ENCODE results near the gene PLCB2.

The PLCB2 gene

DNA sequence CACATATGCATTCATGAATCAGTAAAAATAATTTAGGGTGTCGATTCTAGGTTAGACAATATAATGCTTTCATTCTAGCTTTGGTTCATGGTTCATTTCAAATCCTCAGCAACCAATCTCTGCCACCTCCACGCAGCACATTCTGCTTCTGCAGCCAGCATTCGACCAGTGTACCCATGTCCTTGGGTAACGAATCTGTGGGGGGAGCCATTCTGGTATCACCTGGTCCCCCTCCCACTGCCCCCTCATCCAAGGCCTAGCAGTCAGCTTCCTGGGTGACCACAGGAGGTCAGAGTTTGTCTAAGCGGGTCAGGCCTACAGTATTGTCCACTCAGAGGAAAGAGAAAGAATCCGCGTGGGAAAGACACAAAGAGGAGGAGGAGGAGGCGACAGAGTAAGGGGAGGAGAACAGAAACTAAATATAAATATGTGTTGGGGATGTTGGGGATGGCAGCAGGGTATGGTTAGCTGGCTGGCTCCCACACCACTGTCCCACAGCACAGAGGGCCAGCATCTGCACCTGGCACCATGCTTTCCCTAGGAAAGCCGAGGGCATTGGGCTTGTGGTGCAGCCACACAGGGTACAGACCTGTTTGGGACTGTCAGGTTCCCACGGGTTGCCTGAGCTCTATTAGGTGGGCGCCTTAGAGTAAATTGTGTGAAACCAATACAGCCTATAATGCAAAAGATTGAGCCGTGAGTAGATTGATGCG is 56.8 kb downstream of the PLCB2 start:
- DNase-seq (ENCODE audit: low read depth, low spot score): no peak

DNA sequence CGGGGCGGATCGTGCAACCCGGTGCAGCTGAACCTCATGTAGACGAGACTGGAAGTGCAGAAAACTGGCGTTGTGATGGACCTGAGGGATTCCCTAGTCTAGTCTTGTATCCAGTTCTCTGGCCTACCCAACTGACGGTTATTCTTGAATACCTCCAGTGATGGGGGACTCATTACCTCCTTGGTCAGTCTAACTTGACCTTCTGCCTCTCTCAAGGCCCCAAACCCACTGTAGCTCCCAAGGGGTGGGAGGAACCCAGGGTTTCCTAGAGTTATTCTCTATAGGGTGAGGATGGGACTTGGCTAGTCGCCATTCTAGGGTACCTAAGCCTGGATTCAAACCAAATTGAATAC is 57.5 kb downstream of the PLCB2 start:
- DNase-seq (ENCODE audit: low read depth, low spot score): no peak

DNA sequence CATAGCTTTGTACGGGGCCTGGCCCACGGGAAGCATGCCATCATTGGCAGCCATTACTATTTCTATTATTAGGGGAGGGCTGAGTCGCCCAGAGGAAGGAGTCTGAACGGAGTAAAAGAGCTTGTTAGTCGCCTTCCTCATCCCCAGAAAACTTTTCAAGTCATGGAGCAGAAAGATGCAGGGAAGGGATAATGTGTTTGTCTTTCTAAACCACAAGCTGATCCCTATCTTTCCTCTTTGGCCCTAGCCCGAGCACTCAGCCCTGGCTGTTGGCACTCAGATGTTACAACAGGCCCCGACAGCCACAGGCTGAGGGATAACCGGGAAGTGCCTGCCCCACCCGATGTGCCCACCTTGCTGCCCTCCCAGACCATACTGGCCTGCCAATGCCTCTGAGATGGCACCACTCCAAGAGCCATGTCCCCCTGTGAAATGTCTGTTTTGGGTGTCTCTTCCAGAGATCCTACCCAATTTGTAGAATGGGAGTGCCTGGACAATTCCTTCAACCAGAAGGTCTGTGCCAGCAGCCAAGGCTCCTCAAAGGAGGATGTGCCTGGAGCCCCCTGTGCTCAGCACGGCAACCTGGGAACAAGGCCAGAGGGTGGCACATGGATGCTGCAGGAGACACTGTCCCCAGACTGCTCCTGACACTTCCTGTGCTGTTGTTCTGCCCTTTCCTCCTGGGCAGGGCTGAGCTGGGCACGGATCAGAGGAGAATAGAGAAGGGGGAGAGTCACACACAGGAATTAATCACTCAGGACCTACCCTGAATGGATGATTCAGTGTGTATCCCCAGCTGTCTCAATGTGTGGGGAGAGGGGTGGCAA is 58.0 kb downstream of the PLCB2 start:
- DNase-seq (ENCODE audit: low read depth, low spot score): no peak

DNA sequence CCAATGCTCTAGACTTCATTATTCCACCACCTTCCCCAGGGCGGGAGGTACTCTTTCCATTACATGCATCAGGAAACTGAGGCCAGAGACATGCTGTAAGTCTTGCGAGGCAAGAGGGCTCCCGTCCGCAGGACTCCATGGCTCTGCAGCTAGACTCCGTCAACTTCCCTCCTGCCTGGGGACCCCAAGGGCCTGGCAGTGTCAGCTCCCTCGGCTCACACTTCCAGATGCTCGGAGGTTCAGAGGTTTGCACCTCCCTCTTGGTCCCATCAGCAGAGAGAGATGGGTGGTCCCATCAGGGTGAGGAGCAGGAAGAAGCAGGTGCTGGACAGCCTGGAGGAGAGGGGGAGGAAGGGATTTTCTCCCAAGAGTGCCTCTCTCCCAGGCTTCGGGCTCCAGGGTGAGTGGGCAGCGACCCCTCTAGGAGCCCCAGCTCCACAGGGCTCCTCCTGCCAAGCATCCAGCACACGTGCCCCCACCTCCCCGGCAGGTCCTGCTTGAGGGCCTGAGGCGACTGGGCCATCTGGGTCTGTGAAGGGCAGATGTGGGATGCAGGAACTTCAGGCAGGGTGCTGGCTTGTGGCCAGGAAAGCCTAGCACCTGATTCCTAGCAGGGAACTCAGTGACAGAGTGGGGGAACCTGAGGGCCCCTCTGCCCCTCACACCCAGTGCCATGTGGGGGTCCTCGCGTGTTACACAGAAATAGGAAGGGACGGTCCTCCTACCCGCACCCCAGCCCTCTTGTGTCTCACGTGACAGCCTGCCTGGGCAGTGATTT is 59.5 kb downstream of the PLCB2 start:
- DNase-seq (ENCODE audit: low read depth, low spot score): no peak

DNA sequence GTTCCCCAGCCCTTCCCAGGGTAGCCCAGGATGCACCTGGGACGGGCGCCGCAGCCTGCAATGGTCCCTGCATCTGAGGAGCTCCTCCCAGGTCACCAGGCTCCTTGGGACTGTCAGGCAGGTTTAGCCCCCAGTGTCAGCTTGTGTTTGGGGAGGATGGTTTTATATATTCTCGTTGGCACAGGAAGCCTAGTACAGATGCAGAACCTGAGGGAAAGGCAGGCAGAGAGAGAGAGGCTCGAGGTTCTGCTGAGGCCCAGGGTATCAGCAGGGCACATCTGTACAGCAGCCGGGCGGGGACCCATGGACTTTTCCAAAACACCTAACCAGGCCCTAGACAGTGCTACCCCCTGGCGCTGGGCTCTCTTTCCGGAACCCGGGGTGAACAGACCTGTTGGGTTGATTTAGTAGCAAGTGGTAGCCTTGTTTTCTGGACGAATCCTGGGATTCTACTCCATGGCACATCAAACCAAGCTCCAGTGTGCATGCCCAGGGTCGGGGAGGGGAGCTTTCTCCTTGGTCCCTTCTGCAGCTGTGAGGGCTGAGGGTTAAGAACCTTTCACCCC is 60.2 kb downstream of the PLCB2 start:
- no peak for DNase-seq (ENCODE audit: low read depth, low spot score)

DNA sequence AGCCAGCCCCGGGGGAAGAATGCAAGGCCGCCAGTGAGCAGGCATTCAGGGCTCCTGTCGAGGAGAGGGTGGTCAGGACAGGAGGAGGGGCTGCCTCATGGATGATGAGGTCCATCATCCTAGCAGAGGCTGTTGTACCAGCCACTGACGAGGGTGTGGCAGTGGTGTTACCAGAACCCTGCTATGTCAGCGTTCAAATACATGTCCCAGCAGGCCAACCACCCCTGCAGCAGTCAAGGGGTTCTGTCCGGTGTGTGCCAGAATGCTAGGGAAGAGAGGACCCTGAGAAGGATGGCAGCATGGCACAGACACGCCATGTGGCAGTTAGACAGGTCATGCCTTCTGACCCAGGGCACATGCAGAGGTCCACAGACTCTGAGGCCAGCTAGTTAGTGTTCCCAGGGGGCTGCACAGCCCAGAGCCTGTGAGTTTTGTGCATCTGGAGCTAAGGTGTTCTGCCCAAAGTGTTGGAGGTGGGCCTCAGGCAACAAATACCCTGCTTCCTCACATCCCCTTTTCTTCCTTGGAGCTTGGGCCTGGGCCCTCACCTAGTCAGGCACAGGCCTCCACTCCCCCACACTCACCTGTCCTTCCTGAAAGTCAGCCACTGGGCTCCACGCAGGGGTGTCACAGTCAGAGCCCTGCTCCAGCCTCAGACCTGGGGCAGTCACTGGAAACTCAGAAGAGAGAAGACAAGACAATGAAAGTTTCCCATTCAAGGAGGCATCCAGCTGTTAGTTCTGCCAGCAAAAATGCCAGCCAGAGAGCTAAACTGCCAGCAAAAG is 61.0 kb downstream of the PLCB2 start:
- no peak for DNase-seq (ENCODE audit: low read depth, low spot score)

DNA sequence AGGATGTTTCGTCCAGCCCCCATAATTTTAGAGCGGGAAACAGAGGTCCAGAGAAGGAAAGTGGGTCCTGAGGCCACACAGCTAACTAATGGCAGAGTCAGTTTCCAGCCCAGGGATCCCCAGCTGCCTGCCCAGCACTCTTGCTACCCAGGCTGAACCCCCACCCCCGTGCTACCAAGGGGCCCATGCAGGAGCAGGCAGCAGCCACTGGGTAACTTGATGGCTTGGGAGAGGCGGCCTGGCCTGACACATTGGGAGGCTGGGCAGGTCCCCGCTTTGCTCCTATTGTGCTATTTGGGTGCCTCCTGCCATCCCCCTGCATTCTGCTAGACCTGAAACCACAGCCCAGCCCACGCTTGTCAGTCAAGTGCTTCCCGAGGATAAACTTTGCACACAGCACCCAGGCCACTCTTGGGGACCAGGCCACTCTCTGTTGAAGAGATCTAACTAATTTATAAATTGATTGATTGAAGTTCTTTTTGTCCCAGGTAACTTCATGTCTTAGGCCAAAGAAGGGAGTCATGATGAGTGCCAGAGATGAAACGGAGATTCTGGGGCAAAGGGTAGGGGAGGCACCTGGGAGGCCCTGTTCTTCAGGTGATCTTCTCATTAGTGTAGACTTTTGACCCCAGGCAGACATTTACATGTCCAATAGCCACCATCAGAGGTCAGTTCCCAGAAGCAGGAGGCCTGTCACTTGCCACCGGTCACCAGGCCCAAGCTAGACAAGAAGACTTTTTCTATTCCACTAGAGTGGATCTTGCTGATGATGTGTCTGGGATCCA is 61.9 kb downstream of the PLCB2 start:
- no peak for DNase-seq (ENCODE audit: low read depth, low spot score)

DNA sequence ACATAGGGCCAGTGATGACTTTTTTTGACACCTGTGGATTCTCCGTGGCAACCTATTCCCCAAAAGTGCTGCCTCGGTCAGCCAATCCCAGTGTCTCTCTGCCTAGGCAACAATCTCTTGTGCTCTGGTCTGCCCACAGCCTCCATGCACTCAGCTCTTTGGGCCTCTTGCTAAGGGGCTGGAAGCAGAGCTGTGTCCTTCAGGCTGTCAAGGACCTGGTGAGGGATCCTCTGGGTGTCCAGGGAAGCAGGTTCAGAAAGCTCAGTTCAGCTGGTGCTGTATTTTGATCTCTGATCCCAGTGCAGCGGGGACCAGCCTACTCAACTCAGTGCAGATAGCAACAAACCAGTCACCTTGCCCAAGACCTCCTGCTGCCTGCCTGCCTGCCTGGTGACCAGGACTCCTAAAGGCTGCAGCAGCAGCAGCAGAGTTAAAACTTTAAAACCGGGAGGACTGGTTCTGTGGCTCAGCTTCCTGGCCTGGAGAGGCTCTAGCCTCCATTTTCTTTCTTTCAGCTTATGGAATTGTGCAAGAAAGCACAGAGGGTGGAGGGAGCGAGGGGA is 62.7 kb downstream of the PLCB2 start:
- DNase-seq (ENCODE audit: low read depth, low spot score): no peak

DNA sequence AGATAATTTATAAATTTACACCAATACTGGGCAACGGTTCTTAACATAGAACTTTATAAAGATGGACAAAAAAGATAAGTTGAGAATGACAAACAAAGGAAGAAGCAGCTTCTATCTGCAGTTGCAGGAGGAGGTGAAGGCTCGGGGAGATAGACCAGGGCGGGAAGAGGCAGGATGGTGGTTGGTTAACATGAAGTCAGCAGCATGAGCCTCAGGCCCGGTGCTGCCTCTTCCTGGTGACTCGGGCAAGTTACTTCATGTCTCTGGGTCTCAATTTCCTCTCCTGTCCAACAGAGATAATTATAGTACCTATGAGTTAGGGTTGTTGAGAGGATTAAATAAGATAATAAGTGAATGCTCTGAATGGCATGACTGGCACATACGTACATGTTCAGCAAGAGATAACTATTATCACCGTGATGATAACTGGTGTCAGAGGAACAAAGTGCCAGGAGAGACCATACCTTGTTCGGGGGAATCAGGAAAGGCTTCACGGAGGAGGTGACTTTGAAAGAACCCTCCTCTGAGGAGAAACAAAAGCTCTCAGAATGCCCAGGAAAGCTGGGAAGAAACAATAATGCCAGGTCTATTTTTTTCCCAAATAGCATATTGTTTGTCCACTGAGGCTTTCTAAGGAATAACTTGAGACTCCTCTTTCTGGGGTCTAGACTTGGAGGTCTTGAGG is 64.5 kb downstream of the PLCB2 start:
- DNase-seq (ENCODE audit: low read depth, low spot score): no peak

DNA sequence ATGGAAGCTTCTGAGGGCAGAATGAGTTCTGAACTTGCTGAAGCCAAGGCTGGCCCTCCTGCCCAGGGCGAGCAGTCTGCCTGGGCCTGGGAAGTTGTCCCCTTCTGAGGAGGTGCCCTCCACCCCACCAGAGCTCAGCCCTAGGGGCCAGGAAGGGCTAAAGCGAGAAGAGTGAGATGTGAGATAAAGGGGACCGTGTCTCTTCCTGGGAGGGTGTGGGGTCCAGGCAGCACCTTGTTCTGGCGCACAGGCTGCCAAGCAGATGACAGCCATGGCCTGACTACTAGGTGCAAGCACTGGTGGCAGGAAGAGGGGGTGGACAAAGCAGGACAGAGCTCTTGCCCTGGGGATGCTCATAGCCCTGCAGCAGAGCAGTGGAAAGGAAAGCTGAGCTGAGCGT is 65.1 kb downstream of the PLCB2 start:
- no peak for DNase-seq (ENCODE audit: low read depth, low spot score)

DNA sequence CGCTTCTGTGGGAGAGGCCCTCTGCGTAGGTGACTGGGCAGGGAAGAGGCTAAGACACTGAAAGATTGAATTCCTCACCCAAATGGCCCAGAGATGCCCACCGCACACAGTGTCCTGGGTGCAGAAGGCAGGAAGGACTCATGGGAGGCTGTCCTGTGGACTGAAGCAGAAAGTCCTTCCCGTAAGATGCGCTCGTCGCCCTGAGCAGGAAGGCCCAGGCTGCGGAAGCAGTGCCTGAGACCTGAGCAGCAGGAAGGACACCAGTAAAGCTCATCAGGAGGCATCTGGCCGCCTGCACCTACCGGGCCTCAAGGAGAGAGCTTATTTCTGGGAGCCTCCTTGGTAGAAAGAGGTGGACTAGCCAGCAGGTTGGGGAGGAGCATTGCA is 65.5 kb downstream of the PLCB2 start:
- DNase-seq (ENCODE audit: low read depth, low spot score): no peak

DNA sequence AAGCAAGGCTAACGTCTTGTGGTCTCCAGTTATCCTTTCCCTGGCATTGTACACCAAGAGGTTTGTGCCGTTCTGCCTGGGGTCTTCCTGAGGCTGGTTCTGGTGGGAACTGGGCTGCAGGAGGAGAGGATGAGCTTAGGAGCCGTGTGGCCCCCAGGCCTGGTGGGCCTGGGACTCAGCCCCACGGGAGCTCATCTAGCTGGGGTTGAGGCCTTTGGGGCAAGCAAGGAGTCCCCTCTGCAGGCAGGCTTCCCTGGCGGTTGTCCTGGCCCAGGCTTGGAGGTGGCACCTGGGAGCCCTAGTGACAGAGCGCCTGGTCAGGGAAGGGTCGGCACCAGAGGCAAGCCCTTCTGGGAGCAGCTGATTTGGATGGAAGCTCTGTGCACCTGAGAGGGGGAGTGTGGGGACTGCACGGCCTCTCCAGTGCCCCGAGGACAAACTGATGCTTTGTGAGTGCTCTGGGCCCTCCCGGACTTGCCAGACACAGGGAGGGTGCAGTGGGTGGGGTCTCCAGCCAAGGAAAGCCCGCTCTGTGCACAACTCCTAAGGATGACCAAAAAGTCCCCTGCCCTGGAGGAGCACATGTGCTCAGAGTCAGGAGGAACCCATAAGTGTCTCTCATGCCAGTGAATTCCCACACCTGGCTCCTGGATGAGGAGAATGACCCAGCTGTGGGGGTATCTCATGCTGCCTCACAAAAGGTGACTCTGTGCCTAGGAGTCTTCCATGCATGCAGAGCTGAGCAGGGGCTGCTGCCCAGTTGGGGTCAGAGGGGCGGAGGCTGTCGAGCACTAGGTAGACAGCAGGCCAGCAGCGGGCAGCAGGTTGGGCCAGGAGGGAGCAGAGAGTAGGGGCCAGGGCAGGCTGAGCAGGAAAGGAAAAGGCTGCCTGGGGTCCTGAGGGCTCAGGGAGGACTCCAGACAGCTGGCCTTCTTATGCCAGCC is 66.2 kb downstream of the PLCB2 start:
- no peak for DNase-seq (ENCODE audit: low read depth, low spot score)

DNA sequence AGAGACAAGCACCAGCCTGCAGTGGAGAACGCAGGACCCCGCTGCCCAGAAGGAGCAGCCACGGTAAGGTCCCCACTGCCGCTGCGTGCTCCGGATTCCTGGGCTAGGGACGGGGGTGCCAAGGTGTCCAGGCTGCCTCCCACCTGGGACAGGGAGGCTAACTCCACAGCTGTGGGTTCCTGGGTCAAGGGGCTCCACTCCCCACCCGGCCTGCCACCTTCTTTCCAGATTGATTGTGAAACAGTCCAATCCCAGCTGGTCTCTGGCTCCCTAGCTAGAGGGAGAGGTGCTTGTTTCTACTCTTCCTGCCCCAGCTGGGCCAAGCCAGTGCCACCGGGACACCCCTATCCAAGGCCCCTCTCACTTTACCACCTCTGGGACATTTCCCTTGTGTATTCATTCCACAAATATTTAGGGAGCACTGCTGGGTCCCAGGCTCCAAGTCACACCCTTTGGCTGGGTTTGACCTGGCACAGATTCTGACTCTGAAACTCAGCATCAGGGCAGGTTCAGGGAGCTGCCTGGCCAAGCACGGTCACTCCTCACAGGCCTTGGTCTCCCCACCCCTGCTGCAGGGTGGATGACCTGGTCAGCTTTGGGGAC is 67.0 kb downstream of the PLCB2 start:
- no peak for DNase-seq (ENCODE audit: low read depth, low spot score)

DNA sequence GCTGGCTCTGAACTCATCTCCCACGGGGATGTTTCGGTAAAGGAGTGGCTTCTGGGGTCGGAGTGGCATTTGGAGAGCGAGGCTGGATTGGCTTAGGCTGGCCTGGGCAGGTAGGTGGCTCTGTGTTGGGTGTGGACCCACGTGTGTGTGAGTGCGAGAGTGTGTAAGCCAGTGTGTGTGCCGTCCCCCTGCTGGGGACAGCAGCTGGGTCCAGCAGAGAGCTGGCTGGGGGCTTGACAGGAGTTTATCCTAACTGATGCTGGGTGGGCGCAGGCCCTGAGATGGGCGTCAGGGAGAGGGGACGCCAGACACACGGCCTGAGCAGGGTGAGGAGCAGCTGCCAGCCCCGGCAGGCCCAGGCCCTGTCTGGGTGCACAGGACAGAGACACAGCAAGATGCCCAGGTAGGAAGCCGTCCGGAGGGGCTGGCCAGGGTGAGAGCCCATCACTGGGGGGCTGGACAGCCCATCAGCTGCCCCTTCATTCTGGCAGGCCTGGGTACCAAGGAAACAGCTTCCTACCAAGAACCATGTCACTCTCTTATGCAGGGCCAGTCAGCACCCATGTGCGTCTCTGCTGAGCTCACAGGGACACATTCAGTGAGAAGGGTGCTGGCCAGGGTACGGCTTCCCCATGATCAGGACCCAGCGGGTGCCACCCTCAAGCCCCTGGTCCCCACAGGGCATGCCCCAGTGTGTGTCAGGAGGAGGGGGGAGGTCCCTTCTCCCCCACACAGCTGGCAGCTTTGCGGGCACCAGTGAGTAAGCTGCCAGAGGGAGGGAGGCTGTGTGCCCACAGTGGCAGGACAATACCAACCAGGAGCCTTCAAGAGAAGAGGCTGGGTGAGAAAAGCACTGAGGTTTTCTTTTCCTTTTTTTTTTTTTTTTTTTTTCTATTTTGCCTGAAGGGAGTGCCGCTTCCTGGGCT is 67.8 kb downstream of the PLCB2 start:
- no peak for DNase-seq (ENCODE audit: low read depth, low spot score)

DNA sequence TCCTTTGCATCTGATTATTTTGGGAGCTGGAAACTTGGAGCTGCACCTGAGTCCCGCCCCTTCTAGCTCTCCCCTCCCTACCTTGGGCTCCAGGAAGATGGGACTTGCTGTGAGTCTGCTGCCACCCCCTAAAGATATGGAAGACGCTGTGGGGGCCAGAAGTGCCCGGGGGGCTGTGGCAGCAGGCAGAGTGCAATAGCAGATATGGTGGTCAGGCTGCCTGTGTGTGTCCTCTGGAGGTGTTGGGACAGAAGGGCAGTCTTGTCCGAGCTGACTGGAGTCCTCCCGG is 68.4 kb downstream of the PLCB2 start:
- no peak for DNase-seq (ENCODE audit: low read depth, low spot score)

DNA sequence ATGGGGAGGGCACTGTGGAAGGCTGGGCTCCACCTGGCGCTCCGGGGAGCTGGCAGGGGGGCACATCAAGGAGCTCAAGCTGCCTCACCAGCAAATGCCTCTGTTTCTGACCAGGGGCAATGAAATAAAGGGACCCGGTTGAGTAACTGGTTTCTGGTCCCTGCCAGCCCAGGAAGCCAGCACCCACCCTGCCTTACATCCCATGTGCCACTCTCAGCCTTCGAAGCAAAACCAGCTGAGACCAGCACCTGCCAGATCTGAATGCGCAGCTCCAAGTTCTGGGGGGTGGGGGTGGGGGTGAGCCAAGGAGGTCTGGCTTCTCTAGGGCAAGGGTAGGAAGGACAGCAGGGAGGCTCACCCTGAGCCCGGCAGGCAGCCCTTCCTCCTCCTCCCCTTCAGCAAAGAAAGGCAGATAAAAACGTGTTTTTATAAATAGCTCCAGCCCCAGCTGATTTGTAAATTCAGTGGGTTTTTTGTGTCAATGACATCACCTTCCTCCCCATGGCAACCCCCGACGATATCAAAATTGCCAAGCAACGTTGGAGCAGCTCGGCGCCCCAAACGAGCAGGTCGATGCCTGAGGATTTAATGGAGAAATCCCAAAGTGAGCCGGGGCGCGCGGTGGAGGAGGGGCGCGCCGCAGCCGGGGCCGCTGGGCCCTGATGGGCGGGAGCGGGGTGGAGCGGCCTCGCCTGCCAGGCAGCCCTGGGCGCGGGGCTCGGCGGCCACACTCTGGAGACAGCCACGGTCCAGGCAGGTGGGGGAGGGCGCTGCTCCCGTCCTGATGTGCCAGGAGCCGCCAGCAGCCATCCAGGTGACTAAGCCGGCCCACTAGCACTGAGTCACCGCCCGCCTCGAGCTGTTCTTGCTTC is 69.0 kb downstream of the PLCB2 start, which contains the start of gene PAK6:
Gene PAK6, plus strand, starts transcription at position 532 of the 872 bp plus-strand sequence. CDS start 25,723 bp downstream, outside the sequence.
- DNase-seq (ENCODE audit: low read depth, low spot score): no peak
